MM.1S (cell line): ENCODE measurements around the gene ANXA7.

Source experiments
- DNase-seq: peaks from one replicate; pipeline ENCODE4 v3.0.0-alpha.2; 2015
- H2AFZ ChIP-seq: fragments of 300-600 bp; sonication (generic); 2 replicates; pipeline ENCODE4 v1.6.0; 2016; ENCODE audit warnings: antibody characterized with exemption, low read length
- H3F3A ChIP-seq: fragments of 300-600 bp; sonication (generic); 2 replicates; pipeline ENCODE4 v1.6.1; 2016; ENCODE audit warnings: mild to moderate bottlenecking, antibody characterized with exemption, low read length, moderate library complexity, mixed read lengths; ENCODE audit not compliant: insufficient read depth
- H3K27ac ChIP-seq: fragments of 300-600 bp; sonication (generic); 2 replicates; pipeline ENCODE4 v1.5.1; 2016; ENCODE audit warnings: mild to moderate bottlenecking, low read length
- H3K27me3 ChIP-seq: fragments of 300-600 bp; sonication (generic); replicated peaks from 2 replicates; pipeline ENCODE4 v1.6.0; 2016; ENCODE audit warnings: low read length; ENCODE audit not compliant: insufficient read depth
- H3K36me3 ChIP-seq: fragments of 300-600 bp; sonication (generic); replicated peaks from 2 replicates; pipeline ENCODE4 v1.6.1; 2016; ENCODE audit warnings: mild to moderate bottlenecking, low read length, mixed read lengths; ENCODE audit not compliant: insufficient read depth
- H3K4me1 ChIP-seq: fragments of 300-600 bp; sonication (generic); 2 replicates; pipeline ENCODE4 v1.6.1; 2016; ENCODE audit warnings: low read length, mixed read lengths
- H3K4me2 ChIP-seq: fragments of 300-600 bp; sonication (generic); 2 replicates; pipeline ENCODE4 v1.6.0; 2016; ENCODE audit warnings: low read depth, low read length
- H3K4me3 ChIP-seq: fragments of 300-600 bp; sonication (generic); 2 replicates; pipeline ENCODE4 v1.5.1; 2016; ENCODE audit warnings: low read length, mixed read lengths
- H3K79me2 ChIP-seq: fragments of 300-600 bp; sonication (generic); 2 replicates; pipeline ENCODE4 v1.6.1; 2016; ENCODE audit warnings: mixed run types, low read length, mixed read lengths
- H3K9ac ChIP-seq: fragments of 300-600 bp; sonication (generic); 2 replicates; pipeline ENCODE4 v1.6.1; 2016; ENCODE audit warnings: low read length, mixed read lengths
- H3K9me2 ChIP-seq: fragments of 300-600 bp; sonication (generic); replicated peaks from 2 replicates; pipeline ENCODE4 v1.6.1; 2016; ENCODE audit warnings: mild to moderate bottlenecking, low read length, mixed read lengths; ENCODE audit not compliant: insufficient read depth
- H3K9me3 ChIP-seq: fragments of 300-600 bp; sonication (generic); replicated peaks from 2 replicates; pipeline ENCODE4 v1.6.1; 2016; ENCODE audit warnings: mild to moderate bottlenecking, low read length, mixed read lengths; ENCODE audit not compliant: insufficient read depth
- H4K20me1 ChIP-seq: fragments of 300-600 bp; sonication (generic); 2 replicates; pipeline ENCODE4 v1.6.1; 2016; ENCODE audit warnings: mild to moderate bottlenecking, low read length, moderate library complexity, mixed read lengths; ENCODE audit not compliant: insufficient read depth
- CTCF ChIP-seq: fragments of 300-600 bp; sonication (generic); IDR thresholded peaks from 2 replicates; pipeline ENCODE4 v1.5.1; 2016; ENCODE audit warnings: antibody characterized with exemption, low read length, mixed read lengths
- EZH2 ChIP-seq: fragments of 300-600 bp; sonication (generic); optimal IDR thresholded peaks from 2 replicates; pipeline ENCODE3; 2017; ENCODE audit warnings: low read depth, mild to moderate bottlenecking, antibody characterized with exemption, low read length, mixed read lengths
- EZH2phosphoT487 ChIP-seq: fragments of 300-600 bp; sonication (generic); IDR thresholded peaks from 2 replicates; pipeline ENCODE4 v1.6.1; 2018; ENCODE audit warnings: antibody characterized with exemption, low read length

Gene ANXA7

GRCh38 chr10:73456187-73456890, 42.5 kb upstream of the ANXA7 start:
- Histone ChIP-seq H3K36me3 (no peaks in the 10 kb centered on the region), H3K4me3 (no peak overlapping the region), H3K9ac (no peak overlapping the region), H4K20me1 (no peaks in the 10 kb centered on the region), H2AFZ (no peak overlapping the region), H3K9me3 (no peaks in the 10 kb centered on the region), H3K4me2 (no peak overlapping the region), H3K79me2 (no peaks in the 10 kb centered on the region), H3K4me1 (no peaks in the 10 kb centered on the region), H3F3A (no peaks in the 10 kb centered on the region), H3K27ac (no peak overlapping the region), H3K27me3 (no peaks in the 10 kb centered on the region), H3K9me2 (no peaks in the 10 kb centered on the region)
- DNase-seq = no peak
- TF ChIP-seq EZH2 (no peak), EZH2phosphoT487 (no peak), CTCF (no peak)

DNA sequence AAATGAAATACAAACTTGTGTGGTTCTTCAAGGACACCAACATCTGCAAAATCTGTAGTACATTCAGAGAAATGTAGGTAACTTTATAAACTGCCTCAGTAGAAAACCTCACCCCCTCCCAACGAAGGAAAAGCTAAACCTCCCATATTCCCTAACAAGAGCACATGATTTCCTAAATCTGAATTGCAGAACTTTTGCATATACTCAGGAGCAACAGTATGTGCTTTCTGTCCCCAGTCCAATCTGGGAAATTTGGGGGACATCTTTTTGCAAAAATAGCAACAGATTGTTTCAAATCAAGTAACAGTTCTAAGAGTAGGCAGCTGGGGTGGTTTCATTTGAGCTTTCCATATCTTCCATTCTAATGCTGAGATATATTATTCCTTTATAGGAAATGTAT, 35.3 kb upstream of the ANXA7 start:
- Histone ChIP-seq H3K9ac (no peak overlapping the region), H3F3A (no peaks in the 10 kb centered on the region), H3K4me3 (no peak overlapping the region), H3K9me3 (no peaks in the 10 kb centered on the region), H3K9me2 (no peaks in the 10 kb centered on the region), H3K27ac (no peak overlapping the region), H4K20me1 (no peaks in the 10 kb centered on the region), H3K27me3 (no peaks in the 10 kb centered on the region), H3K36me3 (no peaks in the 10 kb centered on the region), H3K4me1 (no peaks in the 10 kb centered on the region), H2AFZ (no peak overlapping the region), H3K79me2 (no peaks in the 10 kb centered on the region), H3K4me2 (no peak overlapping the region)
- no peak for TF ChIP-seq EZH2
- no peak for TF ChIP-seq EZH2phosphoT487
- TF ChIP-seq CTCF = no peak
- no peak for DNase-seq

DNA sequence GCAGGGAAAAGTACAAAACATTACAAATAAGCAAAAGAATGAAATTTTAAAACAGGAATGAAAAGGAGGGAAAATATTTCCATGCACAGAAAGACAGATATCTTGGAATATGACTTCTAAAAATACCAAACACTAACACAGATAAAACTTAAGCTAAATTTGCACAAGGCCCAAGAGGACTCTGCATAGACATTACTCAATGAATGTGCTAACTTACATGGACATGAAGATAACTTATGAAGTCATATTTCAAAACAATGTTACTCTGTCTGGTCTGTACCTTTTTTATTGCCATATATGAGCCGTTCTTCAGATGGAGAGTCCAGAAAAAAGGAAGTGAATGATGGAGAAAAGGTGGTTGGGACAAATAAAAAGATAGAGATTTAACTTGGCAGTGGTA, 34.5 kb upstream of the ANXA7 start:
- no peaks in the 10 kb centered on the region for H3K79me2 ChIP-seq
- H3K9me2 ChIP-seq = no peaks in the 10 kb centered on the region
- H3F3A ChIP-seq = no peaks in the 10 kb centered on the region
- no peak for DNase-seq
- no peak overlapping the region for H3K9ac ChIP-seq
- H3K27ac ChIP-seq = no peak overlapping the region
- no peak overlapping the region for H3K4me2 ChIP-seq
- H3K4me3 ChIP-seq = no peak overlapping the region
- no peaks in the 10 kb centered on the region for H4K20me1 ChIP-seq
- H3K4me1 ChIP-seq = no peaks in the 10 kb centered on the region
- H3K36me3 ChIP-seq = no peaks in the 10 kb centered on the region
- no peak for TF ChIP-seq EZH2
- TF ChIP-seq CTCF = no peak
- no peak for TF ChIP-seq EZH2phosphoT487
- H3K9me3 ChIP-seq = no peaks in the 10 kb centered on the region
- no peaks in the 10 kb centered on the region for H3K27me3 ChIP-seq
- H2AFZ ChIP-seq = no peak overlapping the region
